Measurements from ENCODE around the gene AGMAT. TPM values are rescaled to one million over a fixed set of nuclear protein-coding genes. Genes with fewer than 3 reads are reported as not detected.
"Not testable (repeated sequence)": the region's sequence is repeated elsewhere in the genome, so short reads cannot be mapped to it uniquely, and the experiment has no call there.

AGMAT gene
- polyA plus RNA-seq, 1 donor = 3.4 TPM

- DNase-seq = no peak
These were observed 25.3 kb upstream of the AGMAT start for GRCh38 chr1:15610167-15610566.

GRCh38 chr1:15609631-15610030 is 24.8 kb upstream of the AGMAT start:
- DNase-seq = no peak

GRCh38 chr1:15605398-15606383 is 20.8 kb upstream of the AGMAT start:
- DNase-seq = no peak

- not testable (repeated sequence) for DNase-seq
These were observed 19.5 kb upstream of the AGMAT start for GRCh38 chr1:15604400-15604799.

GRCh38 chr1:15603966-15604282 is 19.1 kb upstream of the AGMAT start:
- not testable (repeated sequence) for DNase-seq

GRCh38 chr1:15603050-15603965 is 18.5 kb upstream of the AGMAT start:
- DNase-seq = peak; percentile 99

- peak; percentile 42 for DNase-seq
These were observed 13.6 kb upstream of the AGMAT start for GRCh38 chr1:15598436-15598835.

- DNase-seq = no peak
These were observed 11.2 kb upstream of the AGMAT start for GRCh38 chr1:15595809-15596617.

GRCh38 chr1:15592285-15592684 is 7.4 kb upstream of the AGMAT start:
- no peak for DNase-seq

GRCh38 chr1:15583016-15583706 is 1.7 kb downstream of the AGMAT start:
- DNase-seq = no peak

- no peak for DNase-seq
These were observed 5.2 kb downstream of the AGMAT start for GRCh38 chr1:15579683-15580047.

GRCh38 chr1:15578921-15579682 is 5.7 kb downstream of the AGMAT start:
- no peak for DNase-seq

- DNase-seq = no peak
These were observed 7.2 kb downstream of the AGMAT start for GRCh38 chr1:15577691-15578090.

- no peak for DNase-seq
These were observed 9.2 kb downstream of the AGMAT start for GRCh38 chr1:15575549-15576150.

GRCh38 chr1:15574741-15575140 is 10.1 kb downstream of the AGMAT start:
- DNase-seq = no peak

- no peak for DNase-seq
These were observed 11.4 kb downstream of the AGMAT start for GRCh38 chr1:15573477-15573876.

GRCh38 chr1:15571266-15571665 is 13.6 kb downstream of the AGMAT start:
- DNase-seq = no peak

GRCh38 chr1:15570861-15571260 is 14.0 kb downstream of the AGMAT start:
- no peak for DNase-seq

- no peak for DNase-seq
These were observed 16.3 kb downstream of the AGMAT start for GRCh38 chr1:15568387-15569073.

- DNase-seq = no peak
These were observed 25.6 kb downstream of the AGMAT start for GRCh38 chr1:15559189-15559810.
